H9 (cell line): ENCODE results near the gene MEGF10. TPM values are rescaled to one million over a fixed set of nuclear protein-coding genes. Genes with fewer than 3 reads are reported as not detected.

Experiments
- DNase-seq: peaks from one replicate; pipeline ENCODE4 v3.0.0-alpha.2; 2017
- H2AFZ ChIP-seq: one replicate; pipeline ENCODE4 v1.6.1; 2013; ENCODE audit warnings: mild to moderate bottlenecking, low read length, control low read depth, moderate library complexity
- H2AK5ac ChIP-seq: 2 replicates; pipeline ENCODE4 v1.6.1; 2013; ENCODE audit warnings: low read length, control low read depth, mixed read lengths; ENCODE audit not compliant: insufficient read length
- H2BK120ac ChIP-seq: one replicate; pipeline ENCODE4 v1.6.1; 2013; ENCODE audit warnings: low read depth, mild to moderate bottlenecking, low read length, control low read depth, inconsistent platforms; ENCODE audit not compliant: poor library complexity, severe bottlenecking
- H2BK12ac ChIP-seq: 2 replicates; pipeline ENCODE4 v1.6.1; 2013; ENCODE audit warnings: low read length, control low read depth, mixed read lengths, low read depth; ENCODE audit not compliant: insufficient read length
- H2BK15ac ChIP-seq: 2 replicates; pipeline ENCODE4 v1.6.1; 2013; ENCODE audit warnings: low read depth, low read length, control low read depth
- H2BK20ac ChIP-seq: one replicate; pipeline ENCODE4 v1.6.1; 2013; ENCODE audit warnings: low read depth, mild to moderate bottlenecking, low read length, control low read depth, inconsistent platforms; ENCODE audit not compliant: poor library complexity, severe bottlenecking
- H2BK5ac ChIP-seq: 2 replicates; pipeline ENCODE4 v1.6.1; 2013; ENCODE audit warnings: low read length, control low read depth, mixed read lengths; ENCODE audit not compliant: insufficient read length
- H3K14ac ChIP-seq: 2 replicates; pipeline ENCODE4 v1.6.1; 2013; ENCODE audit warnings: low read length, control low read depth; ENCODE audit not compliant: insufficient read depth
- H3K18ac ChIP-seq: 2 replicates; pipeline ENCODE4 v1.6.1; 2013; ENCODE audit warnings: low read depth, mild to moderate bottlenecking, mixed read lengths, low read length, control low read depth; ENCODE audit not compliant: insufficient read length
- H3K23ac ChIP-seq: 2 replicates; pipeline ENCODE4 v1.6.1; 2013; ENCODE audit warnings: low read length, control low read depth, mixed read lengths, low read depth; ENCODE audit not compliant: insufficient read length
- H3K23me2 ChIP-seq: 2 replicates; pipeline ENCODE4 v1.6.1; 2013; ENCODE audit warnings: low read depth, mild to moderate bottlenecking, mixed read lengths, low read length, control low read depth; ENCODE audit not compliant: insufficient read length, poor library complexity, severe bottlenecking
- H3K27ac ChIP-seq: 2 replicates; pipeline ENCODE4 v1.5.1; 2013; ENCODE audit warnings: low read length, control low read depth, mixed read lengths, low read depth; ENCODE audit not compliant: insufficient read length
- H3K27me3 ChIP-seq: 2 replicates; pipeline ENCODE4 v1.6.1; 2013; ENCODE audit warnings: low read length, control low read depth, inconsistent platforms; ENCODE audit not compliant: insufficient read depth
- H3K4ac ChIP-seq: 2 replicates; pipeline ENCODE4 v1.6.1; 2013; ENCODE audit warnings: low read depth, mild to moderate bottlenecking, control low read depth, inconsistent platforms, low read length, moderate library complexity
- H3K4me1 ChIP-seq: 2 replicates; pipeline ENCODE4 v1.6.1; 2013; ENCODE audit warnings: low read length, control low read depth, inconsistent platforms; ENCODE audit not compliant: insufficient read depth
- H3K4me2 ChIP-seq: 2 replicates; pipeline ENCODE4 v1.6.1; 2013; ENCODE audit warnings: low read length, control low read depth, mixed read lengths; ENCODE audit not compliant: insufficient read length, insufficient read depth
- H3K56ac ChIP-seq: 2 replicates; pipeline ENCODE4 v1.6.1; 2013; ENCODE audit warnings: low read depth, mild to moderate bottlenecking, mixed read lengths, low read length, control low read depth; ENCODE audit not compliant: insufficient read length
- H3K79me1 ChIP-seq: 2 replicates; pipeline ENCODE4 v1.6.1; 2013; ENCODE audit warnings: low read depth, mild to moderate bottlenecking, moderate library complexity, low read length, control low read depth, inconsistent platforms; ENCODE audit not compliant: insufficient read depth, poor library complexity, severe bottlenecking
- H3K79me2 ChIP-seq: 2 replicates; pipeline ENCODE4 v1.6.1; 2013; ENCODE audit warnings: low read length, control low read depth, inconsistent platforms; ENCODE audit not compliant: insufficient read depth
- H3K9ac ChIP-seq: 2 replicates; pipeline ENCODE4 v1.6.1; 2013; ENCODE audit warnings: low read length, control low read depth, mixed read lengths; ENCODE audit not compliant: insufficient read length; ENCODE audit errors: extremely low read depth
- H3K9me3 ChIP-seq: one replicate; pipeline ENCODE4 v1.6.1; 2013; ENCODE audit warnings: low read depth, low read length, inconsistent platforms; ENCODE audit not compliant: control insufficient read depth
- H3T11ph ChIP-seq: one replicate; pipeline ENCODE4 v1.6.1; 2013; ENCODE audit warnings: mild to moderate bottlenecking, low read length, control low read depth, inconsistent platforms
- H4K20me1 ChIP-seq: one replicate; pipeline ENCODE4 v1.6.1; 2013; ENCODE audit not compliant: control insufficient read depth, insufficient read length, insufficient read depth
- H4K5ac ChIP-seq: 2 replicates; pipeline ENCODE4 v1.6.1; 2013; ENCODE audit warnings: low read depth, mild to moderate bottlenecking, mixed read lengths, low read length, control low read depth; ENCODE audit not compliant: insufficient read length
- H4K8ac ChIP-seq: replicated peaks from 2 replicates; pipeline ENCODE4 v1.6.1; 2013; ENCODE audit warnings: low read length, control low read depth, mixed read lengths, low read depth; ENCODE audit not compliant: insufficient read length
- H4K91ac ChIP-seq: 2 replicates; pipeline ENCODE4 v1.6.1; 2013; ENCODE audit warnings: low read depth, mild to moderate bottlenecking, moderate library complexity, mixed read lengths, low read length, control low read depth; ENCODE audit not compliant: insufficient read length
- H3K27ac Mint-ChIP-seq, 3 experiments: 2 replicates in 2 of 3; 3 replicates in 1 of 3; pipeline ENCODE4 v1.8.0; 2020 to 2021; ENCODE audit warnings: mixed read lengths in 3 of 3, mild to moderate bottlenecking in 1 of 3, moderate library complexity in 1 of 3
- H3K27me3 Mint-ChIP-seq: 2 replicates; pipeline ENCODE4 v1.8.0; 2021; ENCODE audit warnings: low read depth, mild to moderate bottlenecking, moderate library complexity, mixed read lengths
- H3K36me3 Mint-ChIP-seq, 3 experiments: 2 replicates in 2 of 3; 3 replicates in 1 of 3; pipeline ENCODE4 v1.8.0; 2020 to 2021; ENCODE audit warnings: low read depth in 3 of 3, mixed read lengths in 3 of 3; ENCODE audit not compliant: insufficient read depth in 1 of 3
- H3K4me1 Mint-ChIP-seq, 2 experiments: 2 replicates each; pipeline ENCODE4 v1.8.0; 2020; ENCODE audit warnings: mixed read lengths in 2 of 2
- H3K4me3 Mint-ChIP-seq, 2 experiments: 2 replicates in 1 of 2; 3 replicates in 1 of 2; pipeline ENCODE4 v1.8.0; 2020 to 2021; ENCODE audit warnings: mild to moderate bottlenecking in 2 of 2, mixed read lengths in 2 of 2, moderate library complexity in 1 of 2
- H3K9me3 Mint-ChIP-seq, 2 experiments: 2 replicates in 1 of 2; 3 replicates in 1 of 2; pipeline ENCODE4 v1.8.0; 2020; ENCODE audit warnings: mild to moderate bottlenecking in 2 of 2, mixed read lengths in 2 of 2, moderate library complexity in 1 of 2
- WGBS: extraction: QIAGEN DNeasy Blood & Tissue Kit; methylation state at CpG from one replicate; pipeline ENCODE4 v1.1.7; 2013; ENCODE audit warnings: missing lambda C conversion rate, low lambda C conversion rate, mixed read lengths; ENCODE audit not compliant: insufficient read length; ENCODE audit errors: extremely low coverage; 5-methylcytosine and 5-hydroxymethylcytosine counted together
- total RNA-seq: library from RNA; stranded (reverse); gene quantifications from 2 replicates; pipeline ENCODE4 v1.2.1, GENCODE V29; 2021
- TF ChIP-seq, protein P1 (sequence below): fragments of 200-600 bp; sonication (generic); conservative IDR thresholded peaks from 3 replicates; pipeline ENCODE4 v1.8.0; 2021; ENCODE audit warnings: antibody characterized with exemption, mild to moderate bottlenecking

Gene MEGF10
- total RNA-seq, 1 experiment from 2014 or later = 36.5 TPM

DNA sequence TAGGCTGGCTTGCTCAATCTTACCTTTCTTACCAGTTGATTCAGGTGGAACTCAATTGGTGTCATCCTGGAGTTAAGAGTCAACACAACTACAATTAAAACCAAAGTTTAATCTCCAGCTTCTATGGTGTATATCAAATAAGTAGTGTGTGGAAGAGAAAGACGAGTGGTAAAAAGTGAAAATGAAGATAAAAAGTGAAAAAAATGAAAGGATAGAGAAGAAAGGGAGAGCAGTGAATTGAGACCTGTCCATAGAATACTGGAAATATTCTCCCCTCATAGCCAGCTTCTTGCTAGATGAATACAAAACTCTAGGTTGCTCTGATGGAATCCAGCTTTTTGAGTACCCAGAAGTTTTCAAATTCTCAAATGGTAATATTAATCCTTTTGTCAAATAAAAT lies 76.4 kb downstream of the MEGF10 start:
- Histone ChIP-seq H2AK5ac (no peak overlapping the region), H3K14ac (no peak overlapping the region), H3K56ac (no peak overlapping the region), H2BK20ac (no peak overlapping the region), H3K18ac (no peak overlapping the region), H2BK15ac (no peak overlapping the region), H2BK12ac (no peak overlapping the region), H4K5ac (no peak overlapping the region), H3K23me2 (no peaks in the 10 kb centered on the region), H3K27me3 (no peaks in the 10 kb centered on the region), H3K27ac (no peak overlapping the region), H3K23ac (no peak overlapping the region), H3K4me1 (peaks cover 2% of the 10 kb centered on the region; the same call in 1 of the 2 replicates), H2BK120ac (no peak overlapping the region), H3K4ac (no peak overlapping the region), H4K91ac (no peak overlapping the region), H3K79me2 (0 out of 2 replicates have a peak, but pooled peaks cover 2% of the 10 kb centered on the region), H4K8ac (no peak overlapping the region), H2AFZ (no peak overlapping the region), H3T11ph (no peak overlapping the region), H4K20me1 (no peaks in the 10 kb centered on the region), H3K79me1 (no peaks in the 10 kb centered on the region), H3K4me2 (no peak overlapping the region), H3K9ac (no peak overlapping the region), H2BK5ac (no peak overlapping the region), H3K9me3 (no peaks in the 10 kb centered on the region)
- 100% methylated on average over 1 of the region's 1 CpG for WGBS
- H3K4me3 Mint-ChIP-seq = no peak overlapping the region
- H3K27ac Mint-ChIP-seq = no peak overlapping the region
- DNase-seq = no peak
- H3K27me3 Mint-ChIP-seq = no peaks in the 10 kb centered on the region
- H3K36me3 Mint-ChIP-seq = peaks cover 0 to 4% (median 0%) of the 10 kb centered on the region in 3 experiments; a peak in 3 of 7 replicates
- peaks cover 5 to 7% of the 10 kb centered on the region in 2 experiments for H3K4me1 Mint-ChIP-seq
- TF ChIP-seq, protein P1, sequence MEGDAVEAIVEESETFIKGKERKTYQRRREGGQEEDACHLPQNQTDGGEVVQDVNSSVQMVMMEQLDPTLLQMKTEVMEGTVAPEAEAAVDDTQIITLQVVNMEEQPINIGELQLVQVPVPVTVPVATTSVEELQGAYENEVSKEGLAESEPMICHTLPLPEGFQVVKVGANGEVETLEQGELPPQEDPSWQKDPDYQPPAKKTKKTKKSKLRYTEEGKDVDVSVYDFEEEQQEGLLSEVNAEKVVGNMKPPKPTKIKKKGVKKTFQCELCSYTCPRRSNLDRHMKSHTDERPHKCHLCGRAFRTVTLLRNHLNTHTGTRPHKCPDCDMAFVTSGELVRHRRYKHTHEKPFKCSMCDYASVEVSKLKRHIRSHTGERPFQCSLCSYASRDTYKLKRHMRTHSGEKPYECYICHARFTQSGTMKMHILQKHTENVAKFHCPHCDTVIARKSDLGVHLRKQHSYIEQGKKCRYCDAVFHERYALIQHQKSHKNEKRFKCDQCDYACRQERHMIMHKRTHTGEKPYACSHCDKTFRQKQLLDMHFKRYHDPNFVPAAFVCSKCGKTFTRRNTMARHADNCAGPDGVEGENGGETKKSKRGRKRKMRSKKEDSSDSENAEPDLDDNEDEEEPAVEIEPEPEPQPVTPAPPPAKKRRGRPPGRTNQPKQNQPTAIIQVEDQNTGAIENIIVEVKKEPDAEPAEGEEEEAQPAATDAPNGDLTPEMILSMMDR = no peak
- H3K9me3 Mint-ChIP-seq = no peaks in the 10 kb centered on the region
